ENCODE measurements around the gene S100A14. TPM values are rescaled to one million over a fixed set of nuclear protein-coding genes. Genes with fewer than 3 reads are reported as not detected.

Gene S100A14
- total RNA-seq, 1 experiment from 2014 or later, result 252 TPM

- no peak overlapping the region for H3K9ac ChIP-seq (ENCODE audit: low read length)
Measured at GRCh38 chr1:153624965-153625611, 9.0 kb upstream of the S100A14 start.

DNA sequence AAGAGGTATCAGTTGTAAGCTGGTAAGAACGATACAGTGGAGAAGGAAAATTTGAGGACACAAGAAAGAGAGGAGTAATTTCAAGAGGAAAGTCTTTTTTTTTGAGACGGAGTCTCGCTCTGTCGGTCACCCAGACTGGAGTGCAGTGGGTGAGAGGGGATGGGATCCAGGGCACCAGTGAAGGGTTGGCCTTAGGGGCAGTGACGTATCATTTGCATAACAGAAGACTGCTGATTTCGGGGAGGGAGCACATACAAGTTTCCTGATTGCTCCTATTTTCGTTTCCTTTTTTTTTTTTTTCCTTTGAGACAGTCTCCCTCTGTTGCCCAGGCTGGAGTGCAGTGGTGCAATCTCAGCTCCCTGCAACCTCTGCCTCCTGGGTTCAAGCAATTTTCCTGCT, 7.0 kb upstream of the S100A14 start:
- Histone ChIP-seq H3K9me3 (ENCODE audit: control insufficient read depth in 1 of 2, insufficient read depth in 1 of 2, low read depth in 1 of 2, low read length in 2 of 2) (no peaks in the 10 kb centered on the region), H3K27me3 (ENCODE audit: insufficient read depth, low read length) (no peaks in the 10 kb centered on the region), H3K9ac (ENCODE audit: low read length) (no peak overlapping the region), H4K20me1 (ENCODE audit: insufficient read depth) (no peaks in the 10 kb centered on the region), H3K4me2 (ENCODE audit: low read length) (no peak overlapping the region), H2AFZ (ENCODE audit: low read depth, low read length, poor library complexity, severe bottlenecking) (no peak overlapping the region), H3K4me3 (replicated peaks in 1 of 2; ENCODE audit: low read depth in 1 of 2, low read length in 2 of 2) (no peak overlapping the region), H3K9me2 (ENCODE audit: insufficient read depth) (no peaks in the 10 kb centered on the region), H3K27ac (ENCODE audit: low read depth, low read length) (no peak overlapping the region), H3K36me3 (ENCODE audit: control insufficient read depth in 1 of 2, insufficient read depth in 2 of 2, low read length in 2 of 2) (peaks cover 2 to 9% of the 10 kb centered on the region in 2 experiments; a peak in 2 of 4 replicates), H3K79me2 (ENCODE audit: insufficient read depth, low read length) (peaks cover 15% of the 10 kb centered on the region; the same call in 1 of the 2 replicates), H3K4me1 (ENCODE audit: control insufficient read depth in 1 of 2, insufficient read depth in 2 of 2, low read length in 2 of 2) (peaks cover 14 to 26% of the 10 kb centered on the region in 2 experiments)
- ChIA-PET RAD21 (ENCODE audit: low non-redundant PET in 1 of 2, low total read pairs in 2 of 2, uncharacterized antibody in 2 of 2, unreplicated experiment in 2 of 2) (no interaction called here), CTCF (no interaction called here), POLR2A (interaction anchor here (0.7 to 10.5 kb wide), 3 partner anchors 8 to 133 kb away, joined by 3 to 172 read pairs (median 3); partner anchors contain the start of genes CHTOP, S100A14 and S100A16)
- no peak for DNase-seq (ENCODE audit: low read depth, low spot score)
- no TSS peak for BruUV-seq (replicated peaks)
- intact Hi-C loops (cut with micrococcal nuclease), result no loop called here
- no peak for ATAC-seq
- no peak for TF ChIP-seq ELF1 (IDR thresholded peaks at IDR 0.05; ENCODE audit: borderline replicate concordance, low read depth)

More at GRCh38 chr1:153624965-153625611, 9.0 kb upstream of the S100A14 start:
- Histone ChIP-seq H3K4me3 (replicated peaks in 1 of 2; ENCODE audit: low read depth in 1 of 2, low read length in 2 of 2) (no peak overlapping the region), H3K4me2 (ENCODE audit: low read length) (no peak overlapping the region), H3K9me2 (ENCODE audit: insufficient read depth) (no peaks in the 10 kb centered on the region), H3K4me1 (ENCODE audit: control insufficient read depth in 1 of 2, insufficient read depth in 2 of 2, low read length in 2 of 2) (peaks cover 18 to 29% of the 10 kb centered on the region in 2 experiments), H2AFZ (ENCODE audit: low read depth, low read length, poor library complexity, severe bottlenecking) (no peak overlapping the region), H3K27ac (ENCODE audit: low read depth, low read length) (no peak overlapping the region), H4K20me1 (ENCODE audit: insufficient read depth) (no peaks in the 10 kb centered on the region), H3K27me3 (ENCODE audit: insufficient read depth, low read length) (no peaks in the 10 kb centered on the region), H3K36me3 (ENCODE audit: control insufficient read depth in 1 of 2, insufficient read depth in 2 of 2, low read length in 2 of 2) (peaks cover 2 to 9% of the 10 kb centered on the region in 2 experiments; a peak in 2 of 4 replicates), H3K79me2 (ENCODE audit: insufficient read depth, low read length) (peaks cover 15% of the 10 kb centered on the region; the same call in 1 of the 2 replicates), H3K9me3 (ENCODE audit: control insufficient read depth in 1 of 2, insufficient read depth in 1 of 2, low read depth in 1 of 2, low read length in 2 of 2) (no peaks in the 10 kb centered on the region)
- no TSS peak for BruUV-seq (replicated peaks)
- no peak for DNase-seq (ENCODE audit: low read depth, low spot score)
- intact Hi-C loops (cut with micrococcal nuclease), result loop anchor here (5.0 kb wide), 1 partner anchor 273 kb away; no protein-coding TSS in a partner anchor
- ATAC-seq, result no peak
- TF ChIP-seq FOSL1 (IDR thresholded peaks at IDR 0.05; ENCODE audit: low read depth) (no peak), POLR2A (IDR thresholded peaks at IDR 0.05; ENCODE audit: borderline replicate concordance, extremely low read depth, insufficient read depth, insufficient read length) (no peak)
- ChIA-PET CTCF (interaction anchor here (0.9 to 5.7 kb wide), 2 partner anchors 9 to 115 kb away, joined by 3 to 76 read pairs; partner anchors contain the start of genes S100A14 and S100A16), POLR2A (interaction anchor here (1.6 to 10.5 kb wide), 2 partner anchors 9 to 10 kb away, joined by 7 to 172 read pairs; partner anchors contain the start of genes CHTOP, S100A14 and S100A16), RAD21 (ENCODE audit: low non-redundant PET in 1 of 2, low total read pairs in 2 of 2, uncharacterized antibody in 2 of 2, unreplicated experiment in 2 of 2) (no interaction called here)

Data from HCT116 (cell line).